ENCODE measurements around the gene NR2F1-AS1.
"Not testable (repeated sequence)": the region's sequence is repeated elsewhere in the genome, so short reads cannot be mapped to it uniquely, and the experiment has no call there.

The NR2F1-AS1 gene

GRCh38 chr5:93575461-93576414, 5.3 kb downstream of the NR2F1-AS1 start:
- no peak for DNase-seq

DNA sequence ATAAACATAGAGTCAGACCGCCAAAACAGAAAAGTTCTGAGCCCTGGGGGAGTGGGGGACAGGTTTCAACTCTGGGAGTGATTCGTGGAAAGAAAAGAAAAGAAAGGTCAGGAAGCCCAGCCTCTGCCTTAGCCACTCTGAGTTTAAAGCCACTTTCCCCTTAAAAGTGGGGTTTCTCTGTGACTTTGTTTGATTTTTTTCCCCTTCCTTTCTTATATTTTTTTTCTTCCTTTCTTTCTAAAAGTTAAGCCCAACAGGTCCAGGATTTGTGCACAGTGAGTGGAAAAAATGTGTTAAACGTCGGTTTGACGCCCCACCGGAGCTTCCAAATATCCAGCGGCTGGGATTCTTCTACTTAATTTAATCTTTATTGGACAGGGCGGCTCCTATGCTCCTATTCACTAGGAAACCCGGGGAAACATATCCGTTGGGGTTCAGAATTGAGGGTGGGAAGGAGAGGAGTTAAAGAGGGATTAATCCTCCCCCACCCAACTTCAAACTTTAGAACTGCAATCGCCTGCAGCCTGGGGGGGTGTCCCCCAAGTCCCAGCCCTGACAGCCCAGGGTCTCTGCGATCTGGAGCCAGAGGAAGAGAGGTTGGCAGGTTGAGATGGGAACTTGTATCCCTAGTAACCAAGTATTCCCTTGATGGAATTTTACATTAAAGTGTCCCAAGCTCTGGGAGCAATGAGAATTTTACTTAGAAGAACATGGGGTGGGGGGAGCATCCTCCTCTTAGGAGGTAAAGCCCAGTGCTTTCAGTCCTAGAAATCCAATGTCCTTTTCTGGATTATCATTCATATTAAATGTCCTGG, 6.3 kb downstream of the NR2F1-AS1 start:
- no peak for DNase-seq

- no peak for DNase-seq
Observed at GRCh38 chr5:93573354-93574351, 7.4 kb downstream of the NR2F1-AS1 start.

- DNase-seq = no peak
Observed at GRCh38 chr5:93572608-93573353, 8.2 kb downstream of the NR2F1-AS1 start.

- no peak for DNase-seq
Observed at GRCh38 chr5:93572101-93572607, 8.9 kb downstream of the NR2F1-AS1 start.

DNA sequence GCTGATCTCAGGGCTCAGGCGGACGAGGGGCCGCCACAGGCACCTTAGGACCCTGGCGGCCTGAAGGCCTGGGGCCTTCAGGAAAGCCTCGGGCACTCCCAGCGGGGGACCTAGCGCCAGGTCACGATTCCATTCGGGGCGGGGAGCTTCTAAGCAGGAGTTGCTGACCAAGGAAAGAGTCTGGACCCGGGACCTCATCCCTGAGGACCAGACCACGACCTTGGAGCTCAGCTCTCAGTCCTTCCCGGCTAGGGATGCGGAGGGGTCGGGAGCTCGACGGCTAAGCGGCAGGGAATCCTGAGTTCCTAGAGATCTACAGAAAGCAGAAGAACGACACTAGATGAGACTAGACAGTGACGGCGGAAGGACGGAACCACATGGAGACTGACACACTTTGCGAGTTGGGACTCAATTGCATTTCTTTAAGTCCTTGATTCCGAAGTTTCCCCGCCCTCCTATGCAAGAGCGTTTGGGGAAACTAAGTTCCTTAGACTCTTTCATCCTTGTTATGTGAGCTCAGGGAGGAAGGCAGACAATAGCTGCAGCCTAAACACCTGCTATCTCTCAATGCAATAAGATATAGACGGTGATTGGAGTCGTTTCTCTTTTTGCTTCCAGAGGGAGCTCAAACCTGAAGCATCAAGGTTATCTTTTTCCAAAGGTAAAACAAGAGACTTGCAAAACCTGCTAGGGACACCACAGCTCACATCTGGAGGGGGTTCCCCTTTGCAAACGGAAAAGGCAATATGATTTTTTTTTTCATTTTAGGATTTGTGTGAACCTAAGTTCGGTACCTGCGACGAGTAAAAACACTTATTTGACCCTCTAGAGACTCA, 9.7 kb downstream of the NR2F1-AS1 start:
- DNase-seq = no peak

DNA sequence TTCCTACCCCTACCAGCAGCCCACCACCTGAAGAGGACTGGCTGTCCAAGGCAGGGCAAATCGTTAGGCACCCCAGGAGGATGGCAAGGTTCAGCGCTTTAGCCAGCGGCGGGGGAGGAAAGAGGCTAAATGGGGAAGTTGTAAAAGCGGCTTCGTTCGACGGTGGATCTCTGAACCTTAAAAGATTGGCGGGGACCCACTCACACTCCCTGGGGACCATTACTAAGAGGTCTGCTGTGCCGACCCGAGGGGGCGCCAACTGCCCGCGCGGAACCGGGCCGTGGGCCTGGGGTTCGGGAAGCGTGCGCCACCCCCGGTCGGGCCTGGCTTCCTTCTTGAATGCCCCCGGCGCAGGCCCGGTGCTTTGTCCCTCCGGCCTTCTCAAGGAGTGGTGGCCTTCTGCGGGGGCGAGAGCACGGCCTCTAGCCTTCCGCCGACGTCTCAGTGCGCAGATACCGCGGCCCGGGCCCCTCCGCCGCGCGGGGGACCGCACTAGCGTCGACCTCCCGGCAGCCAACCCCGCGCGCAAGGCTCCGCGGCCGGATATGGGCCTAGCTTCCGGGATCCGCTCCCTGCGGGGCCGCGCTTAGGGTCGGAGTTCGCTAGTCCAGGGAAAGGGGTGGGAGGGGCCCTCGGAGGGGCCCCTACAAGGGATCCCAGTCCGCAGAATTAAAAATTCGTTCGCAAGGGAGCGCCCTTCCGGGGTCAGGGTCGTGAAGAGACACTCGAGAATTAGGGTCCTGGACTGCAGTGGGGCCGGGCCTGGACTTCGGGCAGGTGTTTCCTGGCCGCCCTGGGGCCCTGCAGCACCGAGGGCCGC, 10.5 kb downstream of the NR2F1-AS1 start:
- DNase-seq = no peak

- no peak for DNase-seq
Observed at GRCh38 chr5:93569300-93570160, 11.5 kb downstream of the NR2F1-AS1 start.

DNA sequence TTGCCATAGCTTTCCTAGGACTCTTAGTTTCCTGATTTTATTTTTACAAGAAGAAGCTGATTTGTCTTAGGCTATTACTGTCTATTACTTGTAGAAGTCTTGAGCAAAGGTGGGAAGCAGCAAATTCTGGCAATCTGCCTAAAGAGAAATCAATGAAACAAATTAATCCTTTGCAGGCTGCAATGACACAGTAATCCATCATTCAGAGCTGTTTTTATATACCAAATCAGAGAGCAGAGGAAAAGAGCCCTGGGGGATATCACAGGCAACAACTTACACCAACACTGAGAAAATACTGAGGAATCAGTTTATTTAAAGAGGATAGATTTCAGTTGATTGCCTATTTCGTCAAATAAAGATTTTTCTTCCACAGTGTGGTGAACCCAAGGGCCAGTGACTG, 13.6 kb downstream of the NR2F1-AS1 start:
- DNase-seq = no peak

GRCh38 chr5:93566091-93566490, 14.9 kb downstream of the NR2F1-AS1 start:
- DNase-seq = no peak

- no peak for DNase-seq
Observed at GRCh38 chr5:93557021-93557604, 23.9 kb downstream of the NR2F1-AS1 start.

GRCh38 chr5:93549594-93549993, 31.4 kb downstream of the NR2F1-AS1 start:
- not testable (repeated sequence) for DNase-seq

GRCh38 chr5:93545872-93546271, 35.1 kb downstream of the NR2F1-AS1 start:
- no peak for DNase-seq

GRCh38 chr5:93532370-93532769, 48.6 kb downstream of the NR2F1-AS1 start:
- DNase-seq = peak in 1 of 2 experiments; percentile 12

GRCh38 chr5:93521815-93522214, 59.2 kb downstream of the NR2F1-AS1 start:
- DNase-seq = not testable (repeated sequence)

DNA sequence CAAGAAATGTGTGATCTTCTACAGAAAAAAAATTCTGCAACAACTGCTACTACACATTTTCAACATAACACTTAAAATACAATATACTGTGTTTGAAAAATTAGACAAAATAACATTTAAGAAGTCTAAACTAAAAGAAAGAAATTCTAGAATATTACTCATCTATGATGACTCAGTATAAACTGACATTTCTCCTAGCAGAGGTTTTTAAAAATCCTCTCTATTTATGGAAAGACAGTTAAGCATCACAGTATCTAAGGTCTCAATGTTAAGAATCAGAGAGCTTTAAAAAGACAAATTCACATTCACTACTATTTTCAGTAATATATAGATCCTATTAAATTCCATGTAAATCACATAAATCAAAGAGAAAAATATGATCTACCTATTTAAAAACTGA, 61.3 kb downstream of the NR2F1-AS1 start:
- DNase-seq = no peak

DNA sequence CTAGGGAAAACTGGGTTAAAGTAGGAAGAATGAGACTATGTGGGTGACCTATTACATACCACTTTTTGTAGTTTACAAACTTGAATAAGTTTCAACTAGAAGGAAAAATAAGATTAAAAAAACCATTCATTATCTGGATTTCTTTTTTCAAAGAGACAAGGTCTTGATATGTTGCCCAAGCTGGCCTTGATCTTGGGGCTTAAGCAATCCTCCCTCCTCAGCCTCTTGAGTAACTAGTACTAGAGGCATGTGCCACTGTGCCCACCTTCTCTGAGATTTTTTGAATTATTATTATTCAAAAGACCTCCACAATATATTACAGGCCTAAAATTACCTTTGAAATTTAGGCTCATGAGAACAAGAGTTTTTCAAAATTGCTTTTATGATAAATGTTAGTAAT, 63.2 kb downstream of the NR2F1-AS1 start:
- DNase-seq = no peak

DNA sequence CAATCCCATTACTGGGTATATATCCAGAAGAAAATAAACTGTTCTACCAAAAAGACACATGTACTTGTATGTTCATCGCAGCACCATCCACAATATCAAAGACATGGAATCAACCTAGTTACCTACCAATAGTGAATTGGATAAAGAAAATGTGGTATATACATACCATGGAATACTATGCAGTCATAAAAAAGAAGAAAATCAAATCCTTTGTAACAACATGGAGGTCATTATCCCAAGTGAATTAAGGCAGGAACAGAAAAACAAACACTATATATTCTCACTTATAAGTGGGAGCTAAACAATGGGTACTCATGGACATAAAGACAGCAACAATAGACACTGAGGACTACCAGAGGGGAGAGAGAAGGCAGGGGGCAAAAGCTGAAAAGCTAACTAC, 67.7 kb downstream of the NR2F1-AS1 start:
- no peak for DNase-seq
